Measurements from ENCODE around the gene PPP6R2. TPM values are rescaled to one million over a fixed set of nuclear protein-coding genes. Genes with fewer than 3 reads are reported as not detected.

PPP6R2 gene
- total RNA-seq, 1 experiment from 2014 or later: 42.6 TPM

DNA sequence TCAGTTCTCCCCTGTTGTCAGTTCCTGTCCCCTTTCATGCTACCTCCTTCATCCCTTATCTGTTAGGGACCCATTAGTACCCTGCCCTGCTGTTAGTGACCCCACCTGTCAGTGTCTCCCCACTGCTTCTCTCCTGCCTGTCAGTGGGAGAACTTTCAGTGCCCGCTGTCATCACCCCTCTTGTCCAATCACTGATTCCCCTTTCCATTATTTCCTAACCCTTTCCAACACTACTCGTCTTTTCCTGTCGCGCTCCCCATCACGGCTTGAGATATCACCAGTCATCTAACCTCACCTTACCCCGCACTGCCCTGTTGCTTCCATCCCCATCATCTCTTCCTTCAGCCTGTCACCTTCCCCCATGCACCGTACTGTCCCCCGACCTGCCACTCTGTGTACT lies 4.0 kb downstream of the PPP6R2 start:
- no peak overlapping the region for H2BK5ac ChIP-seq (ENCODE audit: insufficient read length, low read length)
- H3K23me2 ChIP-seq (ENCODE audit: insufficient read length, low read depth, low read length, poor library complexity, severe bottlenecking): peaks cover 4% of the 10 kb centered on the region
- no peaks in the 10 kb centered on the region for H3K9me3 Mint-ChIP-seq
- H3K4ac ChIP-seq (ENCODE audit: low read depth, low read length): no peak overlapping the region
- no peaks in the 10 kb centered on the region for H3K4me1 ChIP-seq (ENCODE audit: insufficient read depth, low read length)
- no peaks in the 10 kb centered on the region for H3K9me3 ChIP-seq (ENCODE audit: control insufficient read depth, low read depth, low read length)
- no peak for DNase-seq
- H3K27me3 ChIP-seq (ENCODE audit: insufficient read depth, low read length): no peaks in the 10 kb centered on the region
- no peak overlapping the region for H2AK5ac ChIP-seq (ENCODE audit: insufficient read length, low read length)
- H3K4me1 Mint-ChIP-seq: 0 out of 4 replicates have a peak, but pooled peaks cover 0 to 4% of the 10 kb centered on the region in 2 experiments
- H2BK120ac ChIP-seq (ENCODE audit: low read depth, low read length, poor library complexity, severe bottlenecking): no peak overlapping the region
- no peak overlapping the region for H3K14ac ChIP-seq (ENCODE audit: insufficient read depth, low read length)
- H2BK15ac ChIP-seq (ENCODE audit: low read depth, low read length): no peak overlapping the region
- no peak overlapping the region for H3K4me2 ChIP-seq (ENCODE audit: insufficient read depth, insufficient read length, low read length)
- no peak overlapping the region for H3K9ac ChIP-seq (ENCODE audit: extremely low read depth, insufficient read length, low read length)
- H3K79me2 ChIP-seq (ENCODE audit: insufficient read depth, low read length): 0 out of 2 replicates have a peak, but pooled peaks cover 3% of the 10 kb centered on the region
- H3K27ac Mint-ChIP-seq: no peak overlapping the region
- H3K23ac ChIP-seq (ENCODE audit: insufficient read length, low read depth, low read length): no peak overlapping the region
- TF ChIP-seq, protein P1, sequence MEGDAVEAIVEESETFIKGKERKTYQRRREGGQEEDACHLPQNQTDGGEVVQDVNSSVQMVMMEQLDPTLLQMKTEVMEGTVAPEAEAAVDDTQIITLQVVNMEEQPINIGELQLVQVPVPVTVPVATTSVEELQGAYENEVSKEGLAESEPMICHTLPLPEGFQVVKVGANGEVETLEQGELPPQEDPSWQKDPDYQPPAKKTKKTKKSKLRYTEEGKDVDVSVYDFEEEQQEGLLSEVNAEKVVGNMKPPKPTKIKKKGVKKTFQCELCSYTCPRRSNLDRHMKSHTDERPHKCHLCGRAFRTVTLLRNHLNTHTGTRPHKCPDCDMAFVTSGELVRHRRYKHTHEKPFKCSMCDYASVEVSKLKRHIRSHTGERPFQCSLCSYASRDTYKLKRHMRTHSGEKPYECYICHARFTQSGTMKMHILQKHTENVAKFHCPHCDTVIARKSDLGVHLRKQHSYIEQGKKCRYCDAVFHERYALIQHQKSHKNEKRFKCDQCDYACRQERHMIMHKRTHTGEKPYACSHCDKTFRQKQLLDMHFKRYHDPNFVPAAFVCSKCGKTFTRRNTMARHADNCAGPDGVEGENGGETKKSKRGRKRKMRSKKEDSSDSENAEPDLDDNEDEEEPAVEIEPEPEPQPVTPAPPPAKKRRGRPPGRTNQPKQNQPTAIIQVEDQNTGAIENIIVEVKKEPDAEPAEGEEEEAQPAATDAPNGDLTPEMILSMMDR (conservative IDR thresholded peaks at IDR 0.05): no peak
- no peak overlapping the region for H3K4me3 Mint-ChIP-seq
- H3K56ac ChIP-seq (ENCODE audit: insufficient read length, low read depth, low read length): peak overlapping the region; percentile 7
- H3K27ac ChIP-seq (ENCODE audit: insufficient read length, low read depth, low read length): no peak overlapping the region
- peaks cover 9% of the 10 kb centered on the region for H3K79me1 ChIP-seq (ENCODE audit: insufficient read depth, low read depth, low read length, poor library complexity, severe bottlenecking)
- no peak overlapping the region for H4K91ac ChIP-seq (ENCODE audit: insufficient read length, low read depth, low read length)
- H4K20me1 ChIP-seq (ENCODE audit: control insufficient read depth, insufficient read depth, insufficient read length): peaks cover 3% of the 10 kb centered on the region
- H2BK12ac ChIP-seq (ENCODE audit: insufficient read length, low read depth, low read length): no peak overlapping the region
- H3T11ph ChIP-seq (ENCODE audit: low read length): no peak overlapping the region
- no peak overlapping the region for H4K8ac ChIP-seq (replicated peaks; ENCODE audit: insufficient read length, low read depth, low read length)
- no peaks in the 10 kb centered on the region for H3K27me3 Mint-ChIP-seq (ENCODE audit: low read depth)
- H2AFZ ChIP-seq (ENCODE audit: low read length): no peak overlapping the region
- H4K5ac ChIP-seq (ENCODE audit: insufficient read length, low read depth, low read length): no peak overlapping the region
- 100% methylated on average over 4 of the region's 8 CpGs for WGBS (ENCODE audit: extremely low coverage, insufficient read length, low lambda C conversion rate)
- H2BK20ac ChIP-seq (ENCODE audit: low read depth, low read length, poor library complexity, severe bottlenecking): no peak overlapping the region
- H3K18ac ChIP-seq (ENCODE audit: insufficient read length, low read depth, low read length): no peak overlapping the region
- peaks cover 0 to 8% (median 3%) of the 10 kb centered on the region in 3 experiments; a peak in 4 of 7 replicates for H3K36me3 Mint-ChIP-seq (ENCODE audit: insufficient read depth in 1 of 3, low read depth in 3 of 3)

Data from H9 (cell line).